Gastrocnemius medialis (tissue), 4 donors: Measurements from ENCODE around the gene UPF2. TPM values are rescaled to one million over a fixed set of nuclear protein-coding genes. Genes with fewer than 3 reads are reported as not detected.

ENCODE experiments used
- ATAC-seq, 2 donors: fragments of 150-250 bp; one replicate each; pipeline ENCODE4 v1.9.1; 2016
- DNase-seq, 2 donors: peaks; one replicate each; pipeline ENCODE4 v3.0.0-alpha.2; 2019
- H3K27ac ChIP-seq, 4 donors: fragments of 200-600 bp; sonication (generic); 1 replicate in 1 of 4; 2 replicates in 3 of 4; pipeline ENCODE4 v1.5.1; 2016 to 2018; ENCODE audit warnings: mild to moderate bottlenecking in 2 of 4, moderate library complexity in 1 of 4
- H3K27me3 ChIP-seq, 3 donors: fragments of 200-600 bp; sonication (generic) in 2 of 3; 1 replicate in 1 of 3; 2 replicates in 2 of 3; pipeline versions ENCODE4 v1.5.1 to v1.6.0; 2016 to 2019; ENCODE audit warnings: mild to moderate bottlenecking in 1 of 3, moderate library complexity in 1 of 3
- H3K36me3 ChIP-seq, 2 donors: fragments of 200-600 bp; sonication (generic) in 1 of 2; one replicate each; pipeline ENCODE4 v1.5.1; 2017 to 2018
- H3K4me1 ChIP-seq, 2 donors: fragments of 200-600 bp; sonication (generic) in 1 of 2; one replicate each; pipeline ENCODE4 v1.5.1; 2016 to 2017; ENCODE audit warnings: mild to moderate bottlenecking in 2 of 2
- H3K4me3 ChIP-seq, 4 donors: fragments of 200-600 bp; sonication (generic) in 3 of 4; 1 replicate in 1 of 4; 2 replicates in 3 of 4; pipeline ENCODE4 v1.5.1; 2016 to 2019; ENCODE audit warnings: mild to moderate bottlenecking in 2 of 4
- H3K9me3 ChIP-seq, 3 donors: fragments of 200-600 bp; sonication (generic) in 2 of 3; 1 replicate in 1 of 3; 2 replicates in 2 of 3; pipeline ENCODE4 v1.5.1; 2016 to 2019
- CTCF ChIP-seq, 5 experiments: fragments of 450-650 bp in 3 of 5; fragments of 200-600 bp in 2 of 5; sonication (generic) in 2 of 5; IDR thresholded peaks in 4 of 5; conservative IDR thresholded peaks in 1 of 5; 1 replicate in 4 of 5; 2 replicates in 1 of 5; pipeline ENCODE4 v1.5.1; 2016 to 2019; ENCODE audit warnings: antibody characterized with exemption in 5 of 5, mild to moderate bottlenecking in 3 of 5, moderate library complexity in 3 of 5
- POLR2A ChIP-seq, 2 donors: fragments of 450-650 bp; IDR thresholded peaks; one replicate each; pipeline ENCODE4 v1.6.1; 2017; ENCODE audit warnings: antibody characterized with exemption in 2 of 2, mild to moderate bottlenecking in 2 of 2, moderate library complexity in 2 of 2
- in situ Hi-C, 4 donors: fragments of 200-750 bp; cut with MboI; loops; one replicate each; pipeline versions ENCODE4 v1.15.0 to v1.8.0; 2017; ENCODE audit warnings: low sequenced_read_pairs in 4 of 4
- intact Hi-C: fragments of 100-400 bp; cut with DNase I; formaldehyde crosslinking; loops from one replicate; pipeline ENCODE4 v1.15.1; 2023; ENCODE audit warnings: low total_unique reads
- total RNA-seq, 4 donors: library from RNA; depleted of rRNA; stranded (reverse); fragments of >200 nt; gene quantifications; one replicate each; pipeline versions ENCODE4 v1.1.0 to v1.2.3, GENCODE V29; 2016

UPF2 gene
- total RNA-seq, 4 donors from 2014 or later = 22.9 to 30.7 (median 26.4) TPM

GRCh38 chr10:11919271-11919670, 123.3 kb downstream of the UPF2 start:
- in situ Hi-C loops = no loop called here
- Histone ChIP-seq H3K9me3 (no peaks in the 10 kb centered on the region), H3K27me3 (no peaks in the 10 kb centered on the region), H3K36me3 (peaks cover 0 to 34% of the 10 kb centered on the region in 2 donors), H3K4me3 (no peak overlapping the region), H3K4me1 (no peaks in the 10 kb centered on the region), H3K27ac (no peak overlapping the region)
- DNase-seq = no peak
- intact Hi-C loops = no loop called here
- no peak for TF ChIP-seq CTCF (IDR thresholded peaks at IDR 0.05 in 4 of 5, conservative IDR thresholded peaks at IDR 0.05 in 1 of 5)
- TF ChIP-seq POLR2A (IDR thresholded peaks at IDR 0.05) = no peak
- no peak for ATAC-seq

- DNase-seq (no peak), ATAC-seq (no peak)
- H3K9me3 ChIP-seq = no peaks in the 10 kb centered on the region
- H3K27ac ChIP-seq = no peak overlapping the region
- intact Hi-C loops (no loop called here), in situ Hi-C loops (no loop called here)
- no peaks in the 10 kb centered on the region for H3K4me1 ChIP-seq
- no peak overlapping the region for H3K4me3 ChIP-seq
- peaks cover 0 to 34% of the 10 kb centered on the region in 2 donors for H3K36me3 ChIP-seq
- TF ChIP-seq POLR2A (IDR thresholded peaks at IDR 0.05) (no peak), CTCF (IDR thresholded peaks at IDR 0.05 in 4 of 5, conservative IDR thresholded peaks at IDR 0.05 in 1 of 5) (no peak)
- H3K27me3 ChIP-seq = no peaks in the 10 kb centered on the region
Measured at GRCh38 chr10:11918384-11918783, 124.2 kb downstream of the UPF2 start.

GRCh38 chr10:11913079-11913641, 129.4 kb downstream of the UPF2 start:
- Histone ChIP-seq H3K4me1 (no peaks in the 10 kb centered on the region), H3K36me3 (no peaks in the 10 kb centered on the region), H3K27ac (no peak overlapping the region), H3K4me3 (no peak overlapping the region), H3K9me3 (no peaks in the 10 kb centered on the region), H3K27me3 (no peaks in the 10 kb centered on the region)
- in situ Hi-C loops (no loop called here), intact Hi-C loops (no loop called here)
- no peak for ATAC-seq
- TF ChIP-seq POLR2A (IDR thresholded peaks at IDR 0.05) = no peak
- no peak for TF ChIP-seq CTCF (IDR thresholded peaks at IDR 0.05 in 4 of 5, conservative IDR thresholded peaks at IDR 0.05 in 1 of 5)
- DNase-seq = no peak

- no peak for TF ChIP-seq CTCF (IDR thresholded peaks at IDR 0.05 in 4 of 5, conservative IDR thresholded peaks at IDR 0.05 in 1 of 5)
- no peak for TF ChIP-seq POLR2A (IDR thresholded peaks at IDR 0.05)
- no peaks in the 10 kb centered on the region for H3K36me3 ChIP-seq
- ATAC-seq (no peak), DNase-seq (no peak)
- in situ Hi-C loops (no loop called here), intact Hi-C loops (no loop called here)
- no peaks in the 10 kb centered on the region for H3K4me1 ChIP-seq
- no peak overlapping the region for H3K4me3 ChIP-seq
- no peak overlapping the region for H3K27ac ChIP-seq
- H3K9me3 ChIP-seq = no peaks in the 10 kb centered on the region
- H3K27me3 ChIP-seq = no peaks in the 10 kb centered on the region
Measured at GRCh38 chr10:11910102-11910501, 132.5 kb downstream of the UPF2 start.

GRCh38 chr10:11909618-11910017, 133.0 kb downstream of the UPF2 start:
- ATAC-seq (no peak), DNase-seq (no peak)
- Histone ChIP-seq H3K4me3 (no peak overlapping the region), H3K4me1 (no peaks in the 10 kb centered on the region), H3K36me3 (no peaks in the 10 kb centered on the region), H3K27me3 (no peaks in the 10 kb centered on the region), H3K9me3 (no peaks in the 10 kb centered on the region), H3K27ac (no peak overlapping the region)
- in situ Hi-C loops = no loop called here
- intact Hi-C loops = no loop called here
- no peak for TF ChIP-seq POLR2A (IDR thresholded peaks at IDR 0.05)
- TF ChIP-seq CTCF (IDR thresholded peaks at IDR 0.05 in 4 of 5, conservative IDR thresholded peaks at IDR 0.05 in 1 of 5) = no peak
